GM18517 (cell line): ENCODE data around the gene AHRR.

Experiments
- ATAC-seq: cut with Tn5 transposase; IDR thresholded peaks from one replicate; pipeline ENCODE4 v1.9.1; 2021; ENCODE audit warnings: mild to moderate bottlenecking, moderate library complexity; ENCODE audit not compliant: unreplicated experiment

The AHRR gene

GRCh38 chr5:344668-345067 lies 23.2 kb downstream of the AHRR start:
- ATAC-seq: no peak

GRCh38 chr5:345404-346195 lies 24.1 kb downstream of the AHRR start:
- no peak for ATAC-seq

- no peak for ATAC-seq
Observed at GRCh38 chr5:346229-346935, 24.9 kb downstream of the AHRR start.

GRCh38 chr5:347712-348284 lies 26.3 kb downstream of the AHRR start:
- ATAC-seq: no peak

GRCh38 chr5:348726-349125 lies 27.2 kb downstream of the AHRR start:
- no peak for ATAC-seq

- no peak for ATAC-seq
Observed at GRCh38 chr5:350355-350754, 28.8 kb downstream of the AHRR start.

GRCh38 chr5:351084-351920 lies 29.8 kb downstream of the AHRR start:
- no peak for ATAC-seq

GRCh38 chr5:351921-352245 lies 30.4 kb downstream of the AHRR start:
- no peak for ATAC-seq

GRCh38 chr5:352639-353611 lies 31.4 kb downstream of the AHRR start:
- no peak for ATAC-seq

- ATAC-seq: no peak
Observed at GRCh38 chr5:353612-354580, 32.4 kb downstream of the AHRR start.

GRCh38 chr5:354581-355378 lies 33.3 kb downstream of the AHRR start:
- no peak for ATAC-seq

- ATAC-seq: no peak
Observed at GRCh38 chr5:355379-355935, 33.9 kb downstream of the AHRR start.

- no peak for ATAC-seq
Observed at GRCh38 chr5:355958-356357, 34.4 kb downstream of the AHRR start.

- ATAC-seq: no peak
Observed at GRCh38 chr5:359301-359897, 37.9 kb downstream of the AHRR start.

GRCh38 chr5:360257-361027 lies 38.9 kb downstream of the AHRR start:
- no peak for ATAC-seq

GRCh38 chr5:362189-362588 lies 40.7 kb downstream of the AHRR start:
- ATAC-seq: no peak
